Bronchial epithelial cell (primary cell): Measurements from ENCODE around the gene ABCB8. TPM values are rescaled to one million over a fixed set of nuclear protein-coding genes. Genes with fewer than 3 reads are reported as not detected.
A peak's percentile ranks its signal among the peaks of the same experiment; 100 is the strongest.

Experiments used
- DNase-seq: peaks from one replicate; pipeline ENCODE4 v3.0.0-alpha.2; 2010; ENCODE audit warnings: low read depth
- FAIRE-seq: peaks from 2 replicates; lab custom pipeline; 2011; peaks lifted over from hg19 to GRCh38; lab: Jason Lieb, UNC
- H3K27me3 ChIP-seq: 2 replicates; pipeline ENCODE4 v1.5.1; 2011; ENCODE audit warnings: low read length; ENCODE audit not compliant: control insufficient read depth, insufficient read depth
- H3K36me3 ChIP-seq: 2 replicates; pipeline ENCODE4 v1.5.1; 2011; ENCODE audit warnings: low read length; ENCODE audit not compliant: control insufficient read depth, insufficient read depth
- H3K4me3 ChIP-seq: 2 replicates; pipeline ENCODE4 v1.5.1; 2011; ENCODE audit warnings: mild to moderate bottlenecking, low read depth, low read length, control low read depth
- CTCF ChIP-seq: IDR thresholded peaks from 2 replicates; pipeline ENCODE4 v1.5.1; 2011; ENCODE audit warnings: mild to moderate bottlenecking, moderate library complexity, low read length, control low read depth, inconsistent platforms; ENCODE audit not compliant: insufficient read depth, severe bottlenecking
- total RNA-seq: library from RNA; depleted of rRNA; stranded (reverse); fragments of >200 nt; gene quantifications from 2 replicates; pipeline ENCODE4 v1.2.1, GENCODE V29; 2014

Gene ABCB8
- total RNA-seq, 1 donor from 2014 or later = 20.5 TPM

- Histone ChIP-seq H3K36me3 (peaks cover 19% of the 10 kb centered on the region), H3K27me3 (no peaks in the 10 kb centered on the region), H3K4me3 (peak overlapping the region; percentile 92)
- no peak for FAIRE-seq
- DNase-seq = no peak
- no peak for TF ChIP-seq CTCF
These were observed 51.1 kb downstream of the ABCB8 start for GRCh38 chr7:151079199-151079910.

GRCh38 chr7:151080067-151080521 lies 51.8 kb downstream of the ABCB8 start:
- H3K36me3 ChIP-seq = peaks cover 16% of the 10 kb centered on the region
- H3K4me3 ChIP-seq = peak overlapping the region; percentile 92
- no peaks in the 10 kb centered on the region for H3K27me3 ChIP-seq
- no peak for DNase-seq
- FAIRE-seq = no peak
- TF ChIP-seq CTCF = no peak

GRCh38 chr7:151080522-151081169 lies 52.4 kb downstream of the ABCB8 start, which contains the start of gene FASTK:
Gene FASTK, minus strand, starts transcription at chr7:151080809. Its CDS starts 43 bp downstream, at chr7:151080766.
- DNase-seq = peak; percentile 74
- Histone ChIP-seq H3K27me3 (no peaks in the 10 kb centered on the region), H3K36me3 (peaks cover 13% of the 10 kb centered on the region), H3K4me3 (peak within 1 kb of the TSS; percentile 92)
- no peak for TF ChIP-seq CTCF
- FAIRE-seq = no peak

GRCh38 chr7:151081170-151082101 lies 53.2 kb downstream of the ABCB8 start:
- Histone ChIP-seq H3K36me3 (peaks cover 9% of the 10 kb centered on the region), H3K27me3 (no peaks in the 10 kb centered on the region), H3K4me3 (peak overlapping the region; percentile 92)
- DNase-seq = no peak
- FAIRE-seq = no peak
- no peak for TF ChIP-seq CTCF

- FAIRE-seq (no peak), DNase-seq (no peak)
- H3K36me3 ChIP-seq = peaks cover 7% of the 10 kb centered on the region
These were observed 54.2 kb downstream of the ABCB8 start for GRCh38 chr7:151082141-151083070.

More at GRCh38 chr7:151082141-151083070, 54.2 kb downstream of the ABCB8 start:
- Histone ChIP-seq H3K4me3 (peak overlapping the region; percentile 72), H3K27me3 (no peaks in the 10 kb centered on the region)
- no peak for TF ChIP-seq CTCF
